Endothelial cell (in vitro differentiated cells): ENCODE data around the gene SPRED2. TPM values are rescaled to one million over a fixed set of nuclear protein-coding genes. Genes with fewer than 3 reads are reported as not detected.

Experiments used
- DNase-seq: peaks from one replicate; pipeline ENCODE4 v3.0.0; 2021; ENCODE audit warnings: low spot score
- H3K27ac Mint-ChIP-seq: one replicate; pipeline ENCODE4 v1.8.0; 2021; ENCODE audit warnings: mixed read lengths, inconsistent platforms; ENCODE audit not compliant: unreplicated experiment
- H3K27me3 Mint-ChIP-seq: one replicate; pipeline ENCODE4 v1.8.0; 2021; ENCODE audit warnings: mild to moderate bottlenecking, moderate library complexity, mixed read lengths, inconsistent platforms; ENCODE audit not compliant: unreplicated experiment
- H3K36me3 Mint-ChIP-seq: one replicate; pipeline ENCODE4 v1.8.0; 2021; ENCODE audit warnings: mild to moderate bottlenecking, low read depth, mixed read lengths, inconsistent platforms; ENCODE audit not compliant: unreplicated experiment
- H3K4me1 Mint-ChIP-seq: one replicate; pipeline ENCODE4 v1.8.0; 2021; ENCODE audit warnings: mild to moderate bottlenecking, mixed read lengths, inconsistent platforms; ENCODE audit not compliant: unreplicated experiment
- H3K4me3 Mint-ChIP-seq: one replicate; pipeline ENCODE4 v1.8.0; 2021; ENCODE audit warnings: mild to moderate bottlenecking, mixed read lengths, inconsistent platforms; ENCODE audit not compliant: unreplicated experiment
- H3K9me3 Mint-ChIP-seq: one replicate; pipeline ENCODE4 v1.8.0; 2021; ENCODE audit warnings: mixed read lengths, inconsistent platforms; ENCODE audit not compliant: unreplicated experiment
- CTCF ChIP-seq: fragments of 200-600 bp; sonication (generic); IDR thresholded peaks from one replicate; pipeline ENCODE4 v1.5.0; 2021; ENCODE audit warnings: antibody characterized with exemption; ENCODE audit not compliant: unreplicated experiment
- total RNA-seq: library from RNA; stranded (reverse); fragmentation: NEBNext Ultra II Directional; extraction: Animal tissue kit (Norgen Biotek cat#: 25700); gene quantifications from one replicate; pipeline ENCODE4 v1.2.1, GENCODE V29; 2021; ENCODE audit not compliant: unreplicated experiment

The SPRED2 gene
- total RNA-seq, 1 donor from 2014 or later, result 17.6 TPM

- H3K4me1 Mint-ChIP-seq, result peaks cover 18% of the 10 kb centered on the region
- no peak for DNase-seq
- H3K27ac Mint-ChIP-seq, result no peak overlapping the region
- no peak for TF ChIP-seq CTCF
- H3K27me3 Mint-ChIP-seq, result peaks cover 25% of the 10 kb centered on the region
- no peaks in the 10 kb centered on the region for H3K36me3 Mint-ChIP-seq
- no peaks in the 10 kb centered on the region for H3K9me3 Mint-ChIP-seq
- peak overlapping the region; percentile 82 for H3K4me3 Mint-ChIP-seq
These were observed 2.3 kb upstream of the SPRED2 start for GRCh38 chr2:65434592-65435241.

- peaks cover 24% of the 10 kb centered on the region for H3K27me3 Mint-ChIP-seq
- H3K36me3 Mint-ChIP-seq, result no peaks in the 10 kb centered on the region
- H3K27ac Mint-ChIP-seq, result peak overlapping the region; percentile 74
- H3K9me3 Mint-ChIP-seq, result no peaks in the 10 kb centered on the region
- no peak for TF ChIP-seq CTCF
- H3K4me3 Mint-ChIP-seq, result peak overlapping the region; percentile 92
- H3K4me1 Mint-ChIP-seq, result peaks cover 9% of the 10 kb centered on the region
- DNase-seq, result peak; percentile 36
These were observed 775 bp downstream of the SPRED2 start for GRCh38 chr2:65431421-65432226.

- no peaks in the 10 kb centered on the region for H3K9me3 Mint-ChIP-seq
- DNase-seq, result peak; percentile 43
- no peak overlapping the region for H3K27ac Mint-ChIP-seq
- peaks cover 22% of the 10 kb centered on the region for H3K27me3 Mint-ChIP-seq
- no peaks in the 10 kb centered on the region for H3K36me3 Mint-ChIP-seq
- peaks cover 9% of the 10 kb centered on the region for H3K4me1 Mint-ChIP-seq
- TF ChIP-seq CTCF, result no peak
- H3K4me3 Mint-ChIP-seq, result peak overlapping the region; percentile 92
These were observed 1.6 kb downstream of the SPRED2 start for GRCh38 chr2:65430603-65431420.

- no peaks in the 10 kb centered on the region for H3K36me3 Mint-ChIP-seq
- peak overlapping the region; percentile 86 for H3K4me3 Mint-ChIP-seq
- peaks cover 5% of the 10 kb centered on the region for H3K4me1 Mint-ChIP-seq
- no peak overlapping the region for H3K27ac Mint-ChIP-seq
- no peaks in the 10 kb centered on the region for H3K9me3 Mint-ChIP-seq
- H3K27me3 Mint-ChIP-seq, result peaks cover 22% of the 10 kb centered on the region
- no peak for TF ChIP-seq CTCF
- DNase-seq, result peak; percentile 21
These were observed 2.4 kb downstream of the SPRED2 start for GRCh38 chr2:65429786-65430602.
